ENCODE measurements around the gene CHEK2. TPM values are rescaled to one million over a fixed set of nuclear protein-coding genes. Genes with fewer than 3 reads are reported as not detected.

Gene CHEK2
- total RNA-seq, 1 donor = 13.4 TPM

DNA sequence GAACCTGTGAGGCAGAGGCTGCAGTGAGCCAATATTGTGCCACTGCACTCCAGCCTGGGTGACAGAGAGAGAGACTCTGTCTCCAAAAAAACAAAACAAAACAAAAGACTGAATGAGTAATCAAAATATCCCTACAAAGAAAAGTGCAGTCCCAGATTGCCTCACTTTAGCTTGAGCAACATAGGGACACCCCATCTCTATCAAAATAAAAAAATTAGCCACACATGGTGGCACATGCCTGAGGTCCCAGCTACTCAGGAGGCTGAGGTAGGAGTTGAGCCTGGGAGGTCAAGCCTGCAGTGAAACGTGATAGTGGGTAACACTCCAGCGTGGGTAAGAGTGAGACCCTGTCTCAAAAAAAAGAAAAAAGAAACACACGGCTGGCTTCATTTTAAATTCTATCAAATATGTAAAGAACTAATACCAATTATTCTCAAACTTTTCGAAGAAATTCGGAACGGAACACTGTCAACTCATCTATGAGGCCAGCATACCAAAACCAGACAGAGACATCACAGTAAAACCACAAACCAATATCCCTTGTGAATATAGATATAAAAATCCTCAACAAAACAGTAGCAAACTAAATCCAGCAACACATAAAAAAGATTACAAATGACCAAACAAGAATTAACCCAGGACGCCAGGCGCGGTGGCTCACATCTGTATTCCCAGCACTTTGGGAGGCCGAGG lies 12.9 kb downstream of the CHEK2 start:
- DNase-seq (ENCODE audit: insufficient read length, low spot score, missing footprints) = peak; percentile 51
- no peaks in the 10 kb centered on the region for H3K27me3 ChIP-seq (ENCODE audit: insufficient read depth, low read length)

GRCh38 chr22:28728002-28728401 lies 13.6 kb downstream of the CHEK2 start:
- Histone ChIP-seq H3K4me3 (ENCODE audit: insufficient read depth, low read length) (no peak overlapping the region), H3K36me3 (ENCODE audit: insufficient read depth, low read length) (peaks cover 4% of the 10 kb centered on the region), H3K9me3 (ENCODE audit: low read depth, low read length) (no peaks in the 10 kb centered on the region), H3K4me1 (ENCODE audit: insufficient read depth, low read length) (peaks cover 9% of the 10 kb centered on the region), H3K27ac (ENCODE audit: low read depth, low read length) (peak overlapping the region; percentile 59), H2AFZ (ENCODE audit: low read length) (no peak overlapping the region), H3K27me3 (ENCODE audit: insufficient read depth, low read length) (no peaks in the 10 kb centered on the region), H3K79me2 (ENCODE audit: insufficient read depth, low read length) (peaks cover 2% of the 10 kb centered on the region), H3K4me2 (ENCODE audit: insufficient read depth, low read length) (no peak overlapping the region), H4K20me1 (ENCODE audit: insufficient read depth, low read length) (no peaks in the 10 kb centered on the region)
- DNase-seq (ENCODE audit: insufficient read length, low spot score, missing footprints) = no peak
- no peak for TF ChIP-seq CTCF (IDR thresholded peaks at IDR 0.05; ENCODE audit: extremely low read depth, low read depth, low read length)

More for the DNA sequence above, 12.9 kb downstream of the CHEK2 start:
- peaks cover 9% of the 10 kb centered on the region for H3K4me1 ChIP-seq (ENCODE audit: insufficient read depth, low read length)
- no peak overlapping the region for H3K4me3 ChIP-seq (ENCODE audit: insufficient read depth, low read length)
- peak overlapping the region; percentile 59 for H3K27ac ChIP-seq (ENCODE audit: low read depth, low read length)
- peak overlapping the region; percentile 9 for H2AFZ ChIP-seq (ENCODE audit: low read length)
- H3K9me3 ChIP-seq (ENCODE audit: low read depth, low read length) = no peaks in the 10 kb centered on the region
- peaks cover 2% of the 10 kb centered on the region for H3K79me2 ChIP-seq (ENCODE audit: insufficient read depth, low read length)
- H3K36me3 ChIP-seq (ENCODE audit: insufficient read depth, low read length) = peaks cover 11% of the 10 kb centered on the region
- TF ChIP-seq CTCF (IDR thresholded peaks at IDR 0.05; ENCODE audit: extremely low read depth, low read depth, low read length) = no peak
- H4K20me1 ChIP-seq (ENCODE audit: insufficient read depth, low read length) = no peaks in the 10 kb centered on the region
- peak overlapping the region; percentile 56 for H3K4me2 ChIP-seq (ENCODE audit: insufficient read depth, low read length)

DNA sequence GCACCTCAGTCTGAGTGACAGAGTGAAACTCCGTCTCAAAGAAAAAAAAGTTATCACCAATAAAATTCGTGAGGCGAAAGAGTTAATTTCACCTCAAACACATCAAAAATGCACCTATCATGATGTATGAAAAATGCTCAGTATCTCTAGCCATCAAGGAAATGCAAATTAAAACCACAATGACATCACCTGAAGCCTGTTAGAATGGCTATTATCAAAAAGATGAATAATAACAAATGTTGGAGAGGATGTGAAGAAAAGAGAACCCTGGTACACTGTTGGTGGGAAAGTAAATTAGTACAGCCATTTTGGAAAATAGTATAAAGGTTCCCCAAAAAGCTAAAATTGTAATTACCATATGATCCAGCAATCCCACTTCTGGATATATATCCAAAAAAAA lies 23.6 kb downstream of the CHEK2 start:
- H3K79me2 ChIP-seq (ENCODE audit: insufficient read depth, low read length) = no peaks in the 10 kb centered on the region
- H2AFZ ChIP-seq (ENCODE audit: low read length) = no peak overlapping the region
- TF ChIP-seq CTCF (IDR thresholded peaks at IDR 0.05; ENCODE audit: extremely low read depth, low read depth, low read length) = no peak

GRCh38 chr22:28716686-28717085 lies 24.9 kb downstream of the CHEK2 start:
- DNase-seq (ENCODE audit: insufficient read length, low spot score, missing footprints) = peak; percentile 45
- Histone ChIP-seq H3K36me3 (ENCODE audit: insufficient read depth, low read length) (no peaks in the 10 kb centered on the region), H3K4me1 (ENCODE audit: insufficient read depth, low read length) (peaks cover 14% of the 10 kb centered on the region), H3K27me3 (ENCODE audit: insufficient read depth, low read length) (no peaks in the 10 kb centered on the region), H3K4me3 (ENCODE audit: insufficient read depth, low read length) (no peak overlapping the region), H4K20me1 (ENCODE audit: insufficient read depth, low read length) (no peaks in the 10 kb centered on the region), H3K9me3 (ENCODE audit: low read depth, low read length) (no peaks in the 10 kb centered on the region), H2AFZ (ENCODE audit: low read length) (no peak overlapping the region), H3K4me2 (ENCODE audit: insufficient read depth, low read length) (no peak overlapping the region), H3K79me2 (ENCODE audit: insufficient read depth, low read length) (no peaks in the 10 kb centered on the region), H3K27ac (ENCODE audit: low read depth, low read length) (peak overlapping the region; percentile 30)
- no peak for TF ChIP-seq CTCF (IDR thresholded peaks at IDR 0.05; ENCODE audit: extremely low read depth, low read depth, low read length)

More for the DNA sequence above, 23.6 kb downstream of the CHEK2 start:
- Histone ChIP-seq H3K4me3 (ENCODE audit: insufficient read depth, low read length) (no peak overlapping the region), H3K9me3 (ENCODE audit: low read depth, low read length) (no peaks in the 10 kb centered on the region), H3K27ac (ENCODE audit: low read depth, low read length) (no peak overlapping the region), H3K4me2 (ENCODE audit: insufficient read depth, low read length) (no peak overlapping the region), H3K4me1 (ENCODE audit: insufficient read depth, low read length) (peaks cover 1% of the 10 kb centered on the region), H3K27me3 (ENCODE audit: insufficient read depth, low read length) (no peaks in the 10 kb centered on the region), H3K36me3 (ENCODE audit: insufficient read depth, low read length) (no peaks in the 10 kb centered on the region), H4K20me1 (ENCODE audit: insufficient read depth, low read length) (no peaks in the 10 kb centered on the region)
- DNase-seq (ENCODE audit: insufficient read length, low spot score, missing footprints) = no peak

All from osteoblast (primary cell).